ENCODE measurements around the gene DNAAF3. TPM values are rescaled to one million over a fixed set of nuclear protein-coding genes. Genes with fewer than 3 reads are reported as not detected.
"Not testable (repeated sequence)": the region's sequence is repeated elsewhere in the genome, so short reads cannot be mapped to it uniquely, and the experiment has no call there.

DNAAF3 gene
- total RNA-seq, 1 donor from 2014 or later = 0.90 TPM

- no peak for DNase-seq (ENCODE audit: low spot score)
- Mint-ChIP-seq H3K27ac (ENCODE audit: unreplicated experiment) (no peak overlapping the region), H3K9me3 (ENCODE audit: low read depth) (no peaks in the 10 kb centered on the region), H3K4me3 (ENCODE audit: unreplicated experiment) (no peak overlapping the region), H3K4me1 (ENCODE audit: low read depth) (peaks cover 14% of the 10 kb centered on the region), H3K36me3 (ENCODE audit: low read depth) (no peaks in the 10 kb centered on the region), H3K27me3 (ENCODE audit: low read depth) (peaks cover 23% of the 10 kb centered on the region)
- no peak for TF ChIP-seq CTCF (IDR thresholded peaks at IDR 0.05)
Measured at GRCh38 chr19:55158423-55158822, 8.0 kb downstream of the DNAAF3 start.

GRCh38 chr19:55157064-55157908 is 9.1 kb downstream of the DNAAF3 start, which contains the start of gene TNNI3:
TNNI3 (minus strand) TSS chr19:55157732; CDS start chr19:55157589, 143 bp downstream.
- DNase-seq (ENCODE audit: low spot score) = no peak
- TF ChIP-seq CTCF (IDR thresholded peaks at IDR 0.05) = no peak
- Mint-ChIP-seq H3K4me3 (ENCODE audit: unreplicated experiment) (peak within 1 kb of the TSS; percentile 63), H3K36me3 (ENCODE audit: low read depth) (no peaks in the 10 kb centered on the region), H3K27me3 (ENCODE audit: low read depth) (peaks cover 23% of the 10 kb centered on the region), H3K9me3 (ENCODE audit: low read depth) (no peaks in the 10 kb centered on the region), H3K27ac (ENCODE audit: unreplicated experiment) (no peak within 1 kb of the TSS), H3K4me1 (ENCODE audit: low read depth) (peaks cover 14% of the 10 kb centered on the region)

GRCh38 chr19:55156202-55157063 is 10.0 kb downstream of the DNAAF3 start:
- Mint-ChIP-seq H3K4me1 (ENCODE audit: low read depth) (peaks cover 14% of the 10 kb centered on the region), H3K27ac (ENCODE audit: unreplicated experiment) (no peak overlapping the region), H3K36me3 (ENCODE audit: low read depth) (no peaks in the 10 kb centered on the region), H3K9me3 (ENCODE audit: low read depth) (no peaks in the 10 kb centered on the region), H3K4me3 (ENCODE audit: unreplicated experiment) (peak overlapping the region; percentile 63), H3K27me3 (ENCODE audit: low read depth) (peaks cover 23% of the 10 kb centered on the region)
- TF ChIP-seq CTCF (IDR thresholded peaks at IDR 0.05) = no peak
- no peak for DNase-seq (ENCODE audit: low spot score)

GRCh38 chr19:55155784-55156183 is 10.6 kb downstream of the DNAAF3 start:
- not testable (repeated sequence) for H3K4me3 Mint-ChIP-seq (ENCODE audit: unreplicated experiment)

GRCh38 chr19:55153652-55154264 is 12.7 kb downstream of the DNAAF3 start:
- no peak overlapping the region for H3K4me3 Mint-ChIP-seq (ENCODE audit: unreplicated experiment)
- DNase-seq (ENCODE audit: low spot score) = no peak
- H3K9me3 Mint-ChIP-seq (ENCODE audit: low read depth) = no peaks in the 10 kb centered on the region
- H3K36me3 Mint-ChIP-seq (ENCODE audit: low read depth) = no peaks in the 10 kb centered on the region
- peaks cover 7% of the 10 kb centered on the region for H3K4me1 Mint-ChIP-seq (ENCODE audit: low read depth)
- no peak for TF ChIP-seq CTCF (IDR thresholded peaks at IDR 0.05)
- H3K27ac Mint-ChIP-seq (ENCODE audit: unreplicated experiment) = no peak overlapping the region
- peaks cover 35% of the 10 kb centered on the region for H3K27me3 Mint-ChIP-seq (ENCODE audit: low read depth)

More at GRCh38 chr19:55155784-55156183, 10.6 kb downstream of the DNAAF3 start:
- DNase-seq (ENCODE audit: low spot score); H3K27ac Mint-ChIP-seq (ENCODE audit: unreplicated experiment); H3K36me3 Mint-ChIP-seq (ENCODE audit: low read depth); H3K9me3 Mint-ChIP-seq (ENCODE audit: low read depth): not testable (repeated sequence)
- Mint-ChIP-seq H3K27me3 (ENCODE audit: low read depth) (peaks cover 23% of the 10 kb centered on the region), H3K4me1 (ENCODE audit: low read depth) (peaks cover 14% of the 10 kb centered on the region)
